ENCODE measurements around the gene WNT2B.

The WNT2B gene

GRCh38 chr1:112532064-112532463, 23.3 kb downstream of the WNT2B start:
- Histone ChIP-seq H3K4me3 (replicated peaks; ENCODE audit: insufficient read depth, low read length) (no peak overlapping the region), H3K27me3 (ENCODE audit: insufficient read depth, poor library complexity, severe bottlenecking) (no peaks in the 10 kb centered on the region), H3K27ac (replicated peaks) (no peak overlapping the region)
- no peak for DNase-seq (ENCODE audit: low read depth in 1 of 2, low spot score in 1 of 2)
- TF ChIP-seq, protein P1, sequence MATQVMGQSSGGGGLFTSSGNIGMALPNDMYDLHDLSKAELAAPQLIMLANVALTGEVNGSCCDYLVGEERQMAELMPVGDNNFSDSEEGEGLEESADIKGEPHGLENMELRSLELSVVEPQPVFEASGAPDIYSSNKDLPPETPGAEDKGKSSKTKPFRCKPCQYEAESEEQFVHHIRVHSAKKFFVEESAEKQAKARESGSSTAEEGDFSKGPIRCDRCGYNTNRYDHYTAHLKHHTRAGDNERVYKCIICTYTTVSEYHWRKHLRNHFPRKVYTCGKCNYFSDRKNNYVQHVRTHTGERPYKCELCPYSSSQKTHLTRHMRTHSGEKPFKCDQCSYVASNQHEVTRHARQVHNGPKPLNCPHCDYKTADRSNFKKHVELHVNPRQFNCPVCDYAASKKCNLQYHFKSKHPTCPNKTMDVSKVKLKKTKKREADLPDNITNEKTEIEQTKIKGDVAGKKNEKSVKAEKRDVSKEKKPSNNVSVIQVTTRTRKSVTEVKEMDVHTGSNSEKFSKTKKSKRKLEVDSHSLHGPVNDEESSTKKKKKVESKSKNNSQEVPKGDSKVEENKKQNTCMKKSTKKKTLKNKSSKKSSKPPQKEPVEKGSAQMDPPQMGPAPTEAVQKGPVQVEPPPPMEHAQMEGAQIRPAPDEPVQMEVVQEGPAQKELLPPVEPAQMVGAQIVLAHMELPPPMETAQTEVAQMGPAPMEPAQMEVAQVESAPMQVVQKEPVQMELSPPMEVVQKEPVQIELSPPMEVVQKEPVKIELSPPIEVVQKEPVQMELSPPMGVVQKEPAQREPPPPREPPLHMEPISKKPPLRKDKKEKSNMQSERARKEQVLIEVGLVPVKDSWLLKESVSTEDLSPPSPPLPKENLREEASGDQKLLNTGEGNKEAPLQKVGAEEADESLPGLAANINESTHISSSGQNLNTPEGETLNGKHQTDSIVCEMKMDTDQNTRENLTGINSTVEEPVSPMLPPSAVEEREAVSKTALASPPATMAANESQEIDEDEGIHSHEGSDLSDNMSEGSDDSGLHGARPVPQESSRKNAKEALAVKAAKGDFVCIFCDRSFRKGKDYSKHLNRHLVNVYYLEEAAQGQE (IDR thresholded peaks at IDR 0.05; ENCODE audit: insufficient replicate concordance, low read depth): no peak
- TF ChIP-seq GABPA (IDR thresholded peaks at IDR 0.05; ENCODE audit: low read depth) (no peak), CTCF (IDR thresholded peaks at IDR 0.05; ENCODE audit: insufficient read depth, low read length) (no peak), SPI1 (IDR thresholded peaks at IDR 0.05; ENCODE audit: borderline replicate concordance, low read depth) (no peak), POLR2AphosphoS5 (IDR thresholded peaks at IDR 0.05; ENCODE audit: low read depth) (no peak)

- H3K4me3 ChIP-seq (replicated peaks; ENCODE audit: insufficient read depth, low read length): no peak overlapping the region
- TF ChIP-seq CTCF (IDR thresholded peaks at IDR 0.05; ENCODE audit: insufficient read depth, low read length) (no peak), POLR2AphosphoS5 (IDR thresholded peaks at IDR 0.05; ENCODE audit: low read depth) (no peak), GABPA (IDR thresholded peaks at IDR 0.05; ENCODE audit: low read depth) (no peak), SPI1 (IDR thresholded peaks at IDR 0.05; ENCODE audit: borderline replicate concordance, low read depth) (no peak)
- DNase-seq (ENCODE audit: low read depth in 1 of 2, low spot score in 1 of 2): no peak
- H3K27me3 ChIP-seq (ENCODE audit: insufficient read depth, poor library complexity, severe bottlenecking): no peaks in the 10 kb centered on the region
- no peak overlapping the region for H3K27ac ChIP-seq (replicated peaks)
These were observed 24.3 kb downstream of the WNT2B start for GRCh38 chr1:112533029-112533428.

DNA sequence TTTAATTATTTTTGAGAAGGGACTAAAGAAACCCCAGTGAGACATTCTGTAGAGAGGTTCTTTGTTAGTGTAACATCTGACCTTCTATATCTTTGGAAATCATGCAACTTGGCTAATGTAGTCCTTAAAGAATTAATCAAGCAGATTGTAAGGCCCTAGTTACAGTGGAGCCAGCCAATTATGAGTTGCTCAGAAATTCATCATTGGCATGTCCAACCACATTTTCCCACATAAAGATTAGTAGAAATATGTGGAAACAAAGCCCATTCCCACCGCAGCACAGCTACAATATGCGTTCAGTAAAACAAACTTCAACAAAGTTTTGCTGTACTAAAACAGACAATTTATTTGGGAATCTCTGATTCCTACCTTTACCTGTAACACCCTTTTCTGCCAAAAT, 27.8 kb downstream of the WNT2B start:
- DNase-seq (ENCODE audit: low read depth in 1 of 2, low spot score in 1 of 2): no peak
- TF ChIP-seq CTCF (IDR thresholded peaks at IDR 0.05; ENCODE audit: insufficient read depth, low read length) (no peak), SPI1 (IDR thresholded peaks at IDR 0.05; ENCODE audit: borderline replicate concordance, low read depth) (no peak), GABPA (IDR thresholded peaks at IDR 0.05; ENCODE audit: low read depth) (no peak), POLR2AphosphoS5 (IDR thresholded peaks at IDR 0.05; ENCODE audit: low read depth) (no peak)
- TF ChIP-seq, protein P1 (IDR thresholded peaks at IDR 0.05; ENCODE audit: insufficient replicate concordance, low read depth): no peak
- no peak overlapping the region for H3K27ac ChIP-seq (replicated peaks)
- H3K4me3 ChIP-seq (replicated peaks; ENCODE audit: insufficient read depth, low read length): no peak overlapping the region
- H3K27me3 ChIP-seq (ENCODE audit: insufficient read depth, poor library complexity, severe bottlenecking): no peaks in the 10 kb centered on the region

- Histone ChIP-seq H3K27me3 (ENCODE audit: insufficient read depth, poor library complexity, severe bottlenecking) (no peaks in the 10 kb centered on the region), H3K27ac (replicated peaks) (no peak overlapping the region), H3K4me3 (replicated peaks; ENCODE audit: insufficient read depth, low read length) (no peak overlapping the region)
- no peak for DNase-seq (ENCODE audit: low read depth in 1 of 2, low spot score in 1 of 2)
- TF ChIP-seq POLR2AphosphoS5 (IDR thresholded peaks at IDR 0.05; ENCODE audit: low read depth): no peak
- TF ChIP-seq CTCF (IDR thresholded peaks at IDR 0.05; ENCODE audit: insufficient read depth, low read length): no peak
- TF ChIP-seq, protein P1 (IDR thresholded peaks at IDR 0.05; ENCODE audit: insufficient replicate concordance, low read depth): no peak
- no peak for TF ChIP-seq GABPA (IDR thresholded peaks at IDR 0.05; ENCODE audit: low read depth)
- no peak for TF ChIP-seq SPI1 (IDR thresholded peaks at IDR 0.05; ENCODE audit: borderline replicate concordance, low read depth)
These were observed 28.7 kb downstream of the WNT2B start for GRCh38 chr1:112537456-112537855.
